BLaER1 (cell line): ENCODE measurements around the gene MTRF1.
"Not testable (repeated sequence)": the region's sequence is repeated elsewhere in the genome, so short reads cannot be mapped to it uniquely, and the experiment has no call there.

ENCODE experiments used
- H3K27ac ChIP-seq: shearing (Covaris generic); formaldehyde crosslinking; 2 replicates; pipeline ENCODE4 v1.8.1; 2022
- H3K27me3 ChIP-seq: shearing (Covaris generic); formaldehyde crosslinking; 2 replicates; pipeline ENCODE4 v1.8.1; 2022
- H3K36me3 ChIP-seq: shearing (Covaris generic); formaldehyde crosslinking; 2 replicates; pipeline ENCODE4 v1.8.1; 2022
- H3K4me1 ChIP-seq: shearing (Covaris generic); formaldehyde crosslinking; 2 replicates; pipeline ENCODE4 v1.8.1; 2022
- H3K4me2 ChIP-seq: shearing (Covaris generic); formaldehyde crosslinking; 2 replicates; pipeline ENCODE4 v1.8.1; 2022
- H3K4me3 ChIP-seq: shearing (Covaris generic); formaldehyde crosslinking; 2 replicates; pipeline ENCODE4 v1.8.1; 2022
- H3K9ac ChIP-seq: shearing (Covaris generic); formaldehyde crosslinking; 2 replicates; pipeline ENCODE4 v1.8.1; 2022
- H3K9me3 ChIP-seq: shearing (Covaris generic); formaldehyde crosslinking; 2 replicates; pipeline ENCODE4 v1.8.1; 2022
- H4K20me1 ChIP-seq: shearing (Covaris generic); formaldehyde crosslinking; 2 replicates; pipeline ENCODE4 v1.8.1; 2022
- Cebpa-rat ChIP-seq: shearing (Covaris generic); IDR thresholded peaks from 2 replicates; pipeline ENCODE4 v1.8.1; 2022

The MTRF1 gene

GRCh38 chr13:41284512-41285288 lies 21.3 kb upstream of the MTRF1 start:
- Histone ChIP-seq H3K36me3 (no peaks in the 10 kb centered on the region), H3K9me3 (no peaks in the 10 kb centered on the region), H3K27ac (no peak overlapping the region), H3K27me3 (no peaks in the 10 kb centered on the region), H3K4me2 (no peak overlapping the region), H4K20me1 (no peaks in the 10 kb centered on the region), H3K4me3 (no peak overlapping the region), H3K9ac (no peak overlapping the region), H3K4me1 (0 out of 2 replicates have a peak, but pooled peaks cover 8% of the 10 kb centered on the region)
- no peak for TF ChIP-seq Cebpa-rat

DNA sequence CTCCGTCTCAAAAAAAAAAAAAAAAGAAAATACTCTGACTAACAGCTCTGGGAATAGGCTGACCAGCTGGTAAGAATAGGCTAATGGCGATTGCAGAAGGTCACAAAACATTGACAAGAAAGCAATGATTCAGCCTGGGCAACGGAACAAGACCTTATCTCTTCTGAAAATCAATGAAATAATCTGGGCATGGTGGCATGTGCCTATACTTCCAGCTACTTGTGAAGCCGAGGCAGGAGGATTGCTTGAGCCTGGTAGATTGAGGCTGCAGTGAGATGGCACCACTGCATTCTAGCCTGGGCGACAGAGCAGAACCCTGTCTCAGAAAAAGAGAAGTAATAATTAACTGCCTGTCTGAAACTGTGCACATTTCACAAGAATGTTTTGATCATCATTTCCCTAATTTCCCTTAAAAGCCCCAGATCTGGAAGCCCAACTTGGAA lies 18.8 kb upstream of the MTRF1 start:
- Histone ChIP-seq H3K9me3 (no peaks in the 10 kb centered on the region), H3K4me3 (no peak overlapping the region), H3K27me3 (no peaks in the 10 kb centered on the region), H3K36me3 (no peaks in the 10 kb centered on the region), H3K9ac (no peak overlapping the region), H4K20me1 (no peaks in the 10 kb centered on the region), H3K4me2 (0 out of 2 replicates have a peak overlapping the region, but pooled peaks have one; percentile 21), H3K4me1 (0 out of 2 replicates have a peak, but pooled peaks cover 8% of the 10 kb centered on the region), H3K27ac (no peak overlapping the region)
- TF ChIP-seq Cebpa-rat: no peak

DNA sequence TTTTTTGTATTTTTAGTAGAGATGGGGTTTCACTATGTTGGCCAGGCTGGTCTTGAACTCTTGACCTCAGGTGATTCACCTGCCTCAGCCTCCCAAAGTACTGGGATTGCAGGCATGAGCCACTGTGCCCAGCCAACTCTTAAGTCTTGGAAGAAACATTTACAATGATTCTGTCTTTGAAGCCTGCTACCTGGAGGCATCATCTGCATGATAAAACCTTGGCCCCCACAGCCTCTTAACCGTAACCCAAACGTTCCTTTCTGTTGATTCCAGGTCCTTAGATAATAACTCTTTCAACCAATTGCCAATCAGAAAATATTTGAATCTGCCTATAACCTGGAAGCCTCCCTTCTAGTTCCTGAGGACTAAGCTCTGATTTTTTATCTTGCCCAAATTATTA lies 15.8 kb upstream of the MTRF1 start:
- H3K27me3 ChIP-seq, H3K9me3 ChIP-seq, H3K36me3 ChIP-seq, H3K9ac ChIP-seq, H3K27ac ChIP-seq, H3K4me3 ChIP-seq, H3K4me2 ChIP-seq, H4K20me1 ChIP-seq, H3K4me1 ChIP-seq: not testable (repeated sequence)

- Histone ChIP-seq H3K27ac (no peak overlapping the region), H3K9ac (no peak overlapping the region), H3K4me3 (no peak overlapping the region), H4K20me1 (no peaks in the 10 kb centered on the region), H3K36me3 (no peaks in the 10 kb centered on the region), H3K9me3 (peaks cover 2% of the 10 kb centered on the region; the same call in 1 of the 2 replicates), H3K4me2 (no peak overlapping the region), H3K4me1 (peaks cover 6% of the 10 kb centered on the region), H3K27me3 (no peaks in the 10 kb centered on the region)
- no peak for TF ChIP-seq Cebpa-rat
Measured at GRCh38 chr13:41276824-41277223, 13.4 kb upstream of the MTRF1 start.

- no peaks in the 10 kb centered on the region for H3K36me3 ChIP-seq
- no peak for TF ChIP-seq Cebpa-rat
- no peak overlapping the region for H3K9ac ChIP-seq
- no peaks in the 10 kb centered on the region for H4K20me1 ChIP-seq
- H3K4me3 ChIP-seq: no peak overlapping the region
- no peaks in the 10 kb centered on the region for H3K27me3 ChIP-seq
- no peak overlapping the region for H3K27ac ChIP-seq
- peaks cover 12% of the 10 kb centered on the region for H3K4me1 ChIP-seq
- H3K9me3 ChIP-seq: peaks cover 17% of the 10 kb centered on the region
- H3K4me2 ChIP-seq: no peak overlapping the region
Measured at GRCh38 chr13:41274881-41275280, 11.5 kb upstream of the MTRF1 start.

DNA sequence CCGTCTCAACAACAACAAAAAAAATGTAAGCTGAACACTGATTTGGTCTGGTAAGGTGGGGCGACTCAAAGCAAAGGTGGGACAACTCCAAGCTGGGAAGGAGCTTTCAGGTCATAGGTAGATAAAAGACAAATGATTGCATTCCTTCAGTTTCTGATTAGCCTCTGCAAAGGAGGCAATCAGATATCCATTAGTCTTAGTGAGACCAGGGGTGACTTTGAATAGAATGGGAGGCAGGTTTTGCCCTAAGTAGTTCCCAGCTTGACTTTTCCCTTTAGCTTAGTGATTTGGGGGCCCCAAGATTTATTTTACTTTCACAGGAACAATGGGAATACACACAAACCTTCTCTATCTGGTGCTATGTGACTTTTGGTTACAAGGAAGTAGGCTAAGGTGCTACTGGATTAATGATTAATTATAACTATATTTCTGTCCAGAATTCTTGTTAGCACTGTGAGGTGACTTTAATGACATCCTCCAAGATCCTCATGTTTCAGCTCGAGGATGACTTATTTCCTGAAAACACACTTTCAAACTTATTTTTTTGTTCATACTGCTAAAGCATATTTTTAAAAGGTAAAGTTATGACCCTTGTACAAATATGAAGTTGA lies 10.6 kb upstream of the MTRF1 start:
- no peak for TF ChIP-seq Cebpa-rat
- no peaks in the 10 kb centered on the region for H4K20me1 ChIP-seq
- peaks cover 26% of the 10 kb centered on the region for H3K9me3 ChIP-seq
- no peaks in the 10 kb centered on the region for H3K36me3 ChIP-seq
- H3K9ac ChIP-seq: no peak overlapping the region
- H3K4me3 ChIP-seq: no peak overlapping the region
- H3K4me1 ChIP-seq: peaks cover 12% of the 10 kb centered on the region
- no peak overlapping the region for H3K27ac ChIP-seq
- no peak overlapping the region for H3K4me2 ChIP-seq
- H3K27me3 ChIP-seq: no peaks in the 10 kb centered on the region

- no peaks in the 10 kb centered on the region for H4K20me1 ChIP-seq
- no peak overlapping the region for H3K9ac ChIP-seq
- H3K9me3 ChIP-seq: peaks cover 48% of the 10 kb centered on the region
- no peak overlapping the region for H3K4me3 ChIP-seq
- H3K27me3 ChIP-seq: no peaks in the 10 kb centered on the region
- H3K4me2 ChIP-seq: peak overlapping the region; percentile 41
- no peak for TF ChIP-seq Cebpa-rat
- no peaks in the 10 kb centered on the region for H3K36me3 ChIP-seq
- peak overlapping the region; percentile 57 for H3K27ac ChIP-seq
- H3K4me1 ChIP-seq: peaks cover 12% of the 10 kb centered on the region
Measured at GRCh38 chr13:41271456-41272285, 8.3 kb upstream of the MTRF1 start.

DNA sequence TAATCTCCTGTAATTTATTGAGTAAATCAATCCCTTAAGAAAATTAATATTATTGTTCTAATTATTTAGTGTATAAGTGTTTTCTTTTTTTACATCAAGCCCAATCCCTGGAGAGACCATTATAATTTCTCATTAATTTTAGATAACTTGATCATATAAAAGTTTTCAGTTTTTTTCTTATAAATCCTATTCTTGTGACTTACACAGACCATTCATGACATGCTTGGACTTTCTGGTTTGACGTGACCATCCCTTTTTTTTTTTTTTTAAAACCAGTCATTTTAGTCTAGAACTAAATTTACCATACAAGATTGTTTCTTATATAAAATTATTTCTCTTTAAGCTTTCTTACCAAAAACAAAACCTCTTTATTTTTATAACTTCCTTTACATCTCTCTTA lies 5.4 kb upstream of the MTRF1 start:
- H3K9me3 ChIP-seq: peaks cover 70% of the 10 kb centered on the region
- peaks cover 12% of the 10 kb centered on the region for H3K4me1 ChIP-seq
- H3K4me2 ChIP-seq: no peak overlapping the region
- H4K20me1 ChIP-seq: no peaks in the 10 kb centered on the region
- H3K9ac ChIP-seq: no peak overlapping the region
- TF ChIP-seq Cebpa-rat: no peak
- no peak overlapping the region for H3K27ac ChIP-seq
- H3K27me3 ChIP-seq: no peaks in the 10 kb centered on the region
- H3K36me3 ChIP-seq: no peaks in the 10 kb centered on the region
- no peak overlapping the region for H3K4me3 ChIP-seq

- peaks cover 18% of the 10 kb centered on the region for H3K4me1 ChIP-seq
- no peak overlapping the region for H3K9ac ChIP-seq
- H3K27ac ChIP-seq: no peak overlapping the region
- H3K4me2 ChIP-seq: no peak overlapping the region
- TF ChIP-seq Cebpa-rat: no peak
- no peaks in the 10 kb centered on the region for H3K27me3 ChIP-seq
- H3K36me3 ChIP-seq: no peaks in the 10 kb centered on the region
- no peak overlapping the region for H3K4me3 ChIP-seq
- H3K9me3 ChIP-seq: peaks cover 70% of the 10 kb centered on the region
- H4K20me1 ChIP-seq: no peaks in the 10 kb centered on the region
Measured at GRCh38 chr13:41267106-41267505, 3.7 kb upstream of the MTRF1 start.
